H1 (cell line): Measurements from ENCODE around the gene MYH6. TPM values are rescaled to one million over a fixed set of nuclear protein-coding genes. Genes with fewer than 3 reads are reported as not detected.

Experiments used
- ASH2L ChIP-seq: fragments of 200-600, 300-600 bp; sonication (generic); IDR thresholded peaks from one replicate; pipeline ENCODE4 v1.7.1; 2017; ENCODE audit warnings: low read length
- EGR1 ChIP-seq: IDR thresholded peaks from 2 replicates; pipeline ENCODE4 v1.6.1; 2011; ENCODE audit warnings: low read depth, low read length, borderline replicate concordance
- POLR2A ChIP-seq, 2 experiments: IDR thresholded peaks; 1 replicate in 1 of 2; 2 replicates in 1 of 2; pipeline ENCODE4 v1.6.1; 2011; ENCODE audit warnings: low read depth in 2 of 2, low read length in 2 of 2, mild to moderate bottlenecking in 2 of 2; ENCODE audit errors: control extremely low read depth in 1 of 2
- RAD21 ChIP-seq, 2 experiments: IDR thresholded peaks in 1 of 2; conservative IDR thresholded peaks in 1 of 2; 2 replicates each; pipeline ENCODE4 v1.6.1; 2011; ENCODE audit warnings: low read depth in 2 of 2, low read length in 2 of 2, improper control_type of control experiment in 1 of 2, inconsistent platforms in 1 of 2, mild to moderate bottlenecking in 1 of 2, moderate library complexity in 1 of 2
- RNF2 ChIP-seq: fragments of 200-900, 300-1000 bp; sonication (generic); IDR thresholded peaks from 2 replicates; pipeline ENCODE4 v1.7.1; 2016; ENCODE audit warnings: borderline replicate concordance, low read depth, mild to moderate bottlenecking, antibody characterized with exemption, low read length; ENCODE audit not compliant: poor library complexity, severe bottlenecking; ENCODE audit errors: missing control alignments
- polyA plus RNA-seq, 7 experiments: library from polyadenylated mRNA; depleted of rRNA in 3 of 7; stranded (reverse) in 5 of 7; unstranded in 2 of 7; fragments of >200 nt in 5 of 7; fragments of 200-250 nt in 2 of 7; gene quantifications; 1 replicate in 5 of 7; 2 replicates in 1 of 7; 4 replicates in 1 of 7; pipeline versions ENCODE4 v1.2.1 to v1.2.3, GENCODE V29; 2011 to 2013; ENCODE audit warnings: missing spikeins in 2 of 7, mixed read lengths in 2 of 7
- total RNA-seq: library from RNA; stranded (reverse); fragmentation: NEBNext Ultra II Directional; extraction: Animal tissue kit (Norgen Biotek cat#: 25700); gene quantifications from 2 replicates; pipeline ENCODE4 v1.2.1, GENCODE V29; 2021

Gene MYH6
- total and polyA plus RNA-seq, 2 of the 8 experiments (the other 6 are each of a cell fraction or from before 2014, with no cell fraction given), result 0.03 TPM; not detected in 1

GRCh38 chr14:23344481-23344880 is 63.6 kb downstream of the MYH6 start (continued):
- TF ChIP-seq RAD21 (IDR thresholded peaks at IDR 0.05 in 1 of 2, conservative IDR thresholded peaks at IDR 0.05 in 1 of 2; ENCODE audit: low read depth in 2 of 2, low read length in 2 of 2) (no peak), ASH2L (no peak), POLR2A (IDR thresholded peaks at IDR 0.05; ENCODE audit: control extremely low read depth in 1 of 2, low read depth in 2 of 2, low read length in 2 of 2) (no peak), EGR1 (no peak), RNF2 (no peak)
